KMS-11 (cell line): ENCODE measurements around the gene ZNF354C.

ENCODE experiments used
- H2AFZ ChIP-seq: fragments of 200-600 bp; sonication (generic); 2 replicates; pipeline ENCODE4 v1.6.1; 2016; ENCODE audit warnings: antibody characterized with exemption, mixed run types, low read depth
- H3K27ac ChIP-seq: fragments of 200-600 bp; sonication (generic); 2 replicates; pipeline ENCODE4 v1.6.1; 2016; ENCODE audit warnings: mild to moderate bottlenecking, mixed run types
- H3K27me3 ChIP-seq: fragments of 200-600 bp; sonication (generic); 2 replicates; pipeline ENCODE4 v1.6.1; 2017; ENCODE audit warnings: mild to moderate bottlenecking, low read depth, mixed run types, moderate library complexity; ENCODE audit not compliant: insufficient read depth
- H3K36me3 ChIP-seq: fragments of 200-600 bp; sonication (generic); 2 replicates; pipeline ENCODE4 v1.6.1; 2017; ENCODE audit warnings: mild to moderate bottlenecking, mixed run types; ENCODE audit not compliant: insufficient read depth
- H3K4me1 ChIP-seq: fragments of 200-600 bp; sonication (generic); 2 replicates; pipeline ENCODE4 v1.6.1; 2016; ENCODE audit warnings: mild to moderate bottlenecking, low read depth, mixed run types; ENCODE audit not compliant: poor library complexity, severe bottlenecking
- H3K4me2 ChIP-seq: fragments of 200-600 bp; sonication (generic); 2 replicates; pipeline ENCODE4 v1.7.0; 2016; ENCODE audit warnings: mild to moderate bottlenecking, mixed run types
- H3K4me3 ChIP-seq: fragments of 200-600 bp; sonication (generic); IDR thresholded peaks from 2 replicates; pipeline ENCODE4 v1.6.1; 2017; ENCODE audit warnings: low read depth, low read length, mixed read lengths; ENCODE audit not compliant: insufficient read depth
- H3K79me2 ChIP-seq: fragments of 200-600 bp; sonication (generic); 2 replicates; pipeline ENCODE4 v1.6.1; 2016; ENCODE audit warnings: low read depth, mixed run types; ENCODE audit not compliant: insufficient read depth
- H3K9ac ChIP-seq: fragments of 200-600 bp; sonication (generic); 2 replicates; pipeline ENCODE4 v1.6.1; 2016; ENCODE audit warnings: mild to moderate bottlenecking, mixed run types
- H4K20me1 ChIP-seq: fragments of 200-600 bp; sonication (generic); 2 replicates; pipeline ENCODE4 v1.6.1; 2016; ENCODE audit warnings: mild to moderate bottlenecking, mixed run types; ENCODE audit not compliant: insufficient read depth
- TF ChIP-seq, protein P1 (sequence below): fragments of 200-600 bp; sonication (generic); conservative IDR thresholded peaks from 2 replicates; pipeline ENCODE4 v1.6.1; 2017; ENCODE audit warnings: low read depth, mild to moderate bottlenecking, antibody characterized with exemption, low read length, moderate library complexity, mixed read lengths

ZNF354C gene

DNA sequence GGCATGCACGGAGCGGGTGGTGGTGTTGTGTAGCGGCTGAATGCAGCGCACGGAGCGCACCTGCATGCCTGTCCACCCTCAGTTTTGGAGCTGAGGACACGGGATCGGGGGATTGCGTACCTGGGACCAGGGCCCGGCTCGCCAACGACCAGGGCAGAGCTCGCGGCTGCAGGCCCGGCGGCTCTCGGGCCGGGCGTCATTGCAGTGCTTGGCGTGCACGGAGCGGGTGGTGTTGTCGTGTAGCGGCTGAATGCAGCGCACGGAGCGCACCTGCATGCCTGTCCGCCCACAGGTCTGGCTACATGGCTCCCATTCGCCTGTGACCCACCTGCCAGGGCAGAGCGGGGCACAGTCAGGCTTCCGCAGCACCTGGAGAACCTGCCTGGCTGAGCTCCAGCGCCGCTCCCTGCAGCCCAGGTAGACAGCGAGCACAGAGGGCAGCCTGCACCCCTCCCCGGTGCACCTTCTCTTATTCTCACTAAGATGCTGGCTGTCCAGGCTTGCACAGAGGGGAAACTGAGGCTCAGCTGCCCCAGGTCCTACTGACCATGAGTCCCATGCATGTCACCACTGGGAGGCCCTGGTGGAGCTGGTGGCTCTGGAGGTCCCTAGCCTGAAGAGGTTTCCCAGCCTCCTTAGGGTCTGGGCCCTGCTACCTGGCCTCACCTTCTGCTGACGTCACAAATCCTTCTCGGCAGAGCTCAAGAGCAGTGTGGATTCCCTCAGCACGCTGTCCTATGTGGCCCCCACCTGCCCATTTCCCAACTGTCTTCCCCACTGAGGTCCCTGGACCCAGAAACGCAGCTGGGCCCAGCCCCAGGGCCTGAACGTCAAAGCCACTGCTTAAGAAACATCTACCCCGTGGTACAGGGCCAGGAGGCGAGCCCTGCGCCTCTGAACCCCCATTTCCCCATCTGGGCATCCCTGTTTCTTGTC, 64.9 kb downstream of the ZNF354C start:
- Histone ChIP-seq H4K20me1 (no peaks in the 10 kb centered on the region), H3K36me3 (no peaks in the 10 kb centered on the region), H3K4me1 (no peaks in the 10 kb centered on the region), H3K27me3 (no peaks in the 10 kb centered on the region), H3K4me3 (no peak overlapping the region), H3K79me2 (no peaks in the 10 kb centered on the region), H3K9ac (no peak overlapping the region), H3K27ac (no peak overlapping the region), H2AFZ (no peak overlapping the region), H3K4me2 (no peak overlapping the region)
- TF ChIP-seq, protein P1, sequence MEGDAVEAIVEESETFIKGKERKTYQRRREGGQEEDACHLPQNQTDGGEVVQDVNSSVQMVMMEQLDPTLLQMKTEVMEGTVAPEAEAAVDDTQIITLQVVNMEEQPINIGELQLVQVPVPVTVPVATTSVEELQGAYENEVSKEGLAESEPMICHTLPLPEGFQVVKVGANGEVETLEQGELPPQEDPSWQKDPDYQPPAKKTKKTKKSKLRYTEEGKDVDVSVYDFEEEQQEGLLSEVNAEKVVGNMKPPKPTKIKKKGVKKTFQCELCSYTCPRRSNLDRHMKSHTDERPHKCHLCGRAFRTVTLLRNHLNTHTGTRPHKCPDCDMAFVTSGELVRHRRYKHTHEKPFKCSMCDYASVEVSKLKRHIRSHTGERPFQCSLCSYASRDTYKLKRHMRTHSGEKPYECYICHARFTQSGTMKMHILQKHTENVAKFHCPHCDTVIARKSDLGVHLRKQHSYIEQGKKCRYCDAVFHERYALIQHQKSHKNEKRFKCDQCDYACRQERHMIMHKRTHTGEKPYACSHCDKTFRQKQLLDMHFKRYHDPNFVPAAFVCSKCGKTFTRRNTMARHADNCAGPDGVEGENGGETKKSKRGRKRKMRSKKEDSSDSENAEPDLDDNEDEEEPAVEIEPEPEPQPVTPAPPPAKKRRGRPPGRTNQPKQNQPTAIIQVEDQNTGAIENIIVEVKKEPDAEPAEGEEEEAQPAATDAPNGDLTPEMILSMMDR: no peak

DNA sequence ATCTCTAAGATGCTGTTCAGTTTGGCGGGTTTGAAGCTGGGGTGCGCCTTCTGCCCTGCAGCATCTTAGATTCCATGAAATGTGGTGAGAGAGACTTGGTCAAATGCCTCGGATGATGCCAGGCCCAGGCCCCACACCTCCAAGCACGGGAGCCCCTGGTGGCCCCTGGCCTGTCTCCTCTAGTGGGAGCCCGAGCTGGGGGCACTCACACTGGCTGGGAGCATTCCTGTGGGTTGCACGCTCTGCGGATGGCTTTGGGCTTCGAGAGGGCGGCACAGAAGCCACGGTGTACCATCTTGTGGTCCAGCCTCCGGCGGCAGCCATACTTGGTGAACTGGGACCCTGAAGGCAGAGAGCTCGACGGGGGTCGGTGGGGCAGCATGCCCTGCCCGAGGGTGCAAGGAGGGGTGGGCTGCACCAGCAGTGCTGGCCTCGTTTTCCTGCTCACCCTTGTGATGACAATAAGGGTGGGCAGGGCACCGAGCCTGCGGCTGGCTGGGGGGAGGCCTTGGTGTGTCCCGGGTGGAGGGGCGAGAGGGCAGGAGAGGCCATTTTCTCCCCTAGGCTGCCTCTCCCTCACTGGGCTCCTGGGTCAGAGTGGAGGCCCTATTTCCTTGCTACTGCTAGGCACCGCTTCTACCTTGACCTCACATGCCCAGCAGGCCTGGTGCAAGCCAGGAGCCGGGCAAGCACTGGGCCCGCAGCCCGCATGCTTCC, 65.8 kb downstream of the ZNF354C start:
- TF ChIP-seq, protein P1: no peak
- Histone ChIP-seq H3K27me3 (no peaks in the 10 kb centered on the region), H3K36me3 (no peaks in the 10 kb centered on the region), H3K4me1 (no peaks in the 10 kb centered on the region), H3K4me2 (no peak overlapping the region), H3K79me2 (no peaks in the 10 kb centered on the region), H3K4me3 (no peak overlapping the region), H3K9ac (no peak overlapping the region), H2AFZ (no peak overlapping the region), H4K20me1 (no peaks in the 10 kb centered on the region), H3K27ac (no peak overlapping the region)

DNA sequence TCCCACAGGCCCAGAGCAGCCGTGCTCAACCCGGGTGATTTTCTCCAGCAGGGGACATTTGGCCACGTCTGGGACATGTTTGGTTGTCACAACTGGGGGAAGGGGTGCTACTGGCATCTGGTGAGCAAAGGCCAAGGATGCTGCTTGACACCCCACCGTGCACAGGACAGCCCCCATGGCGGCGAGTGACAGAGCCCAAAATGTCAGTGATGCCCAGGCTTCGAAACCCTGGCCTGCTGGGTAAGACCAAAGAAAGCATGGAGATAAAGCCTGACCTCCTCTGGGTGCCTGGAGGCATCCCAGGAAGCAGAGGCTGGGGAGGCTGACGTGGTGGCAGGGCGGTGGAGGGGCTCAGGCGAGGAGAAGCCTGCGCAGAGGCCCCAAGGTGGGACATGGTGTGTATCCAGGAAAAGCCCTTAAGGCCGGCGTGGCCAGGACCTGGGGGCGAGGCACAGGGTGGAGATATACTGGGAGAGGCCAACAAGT, 66.4 kb downstream of the ZNF354C start:
- H3K27ac ChIP-seq: no peak overlapping the region
- no peaks in the 10 kb centered on the region for H3K27me3 ChIP-seq
- no peaks in the 10 kb centered on the region for H3K79me2 ChIP-seq
- no peaks in the 10 kb centered on the region for H4K20me1 ChIP-seq
- H3K36me3 ChIP-seq: no peaks in the 10 kb centered on the region
- no peak overlapping the region for H3K4me2 ChIP-seq
- no peak overlapping the region for H3K9ac ChIP-seq
- H3K4me3 ChIP-seq: no peak overlapping the region
- no peak overlapping the region for H2AFZ ChIP-seq
- H3K4me1 ChIP-seq: no peaks in the 10 kb centered on the region
- TF ChIP-seq, protein P1: no peak

DNA sequence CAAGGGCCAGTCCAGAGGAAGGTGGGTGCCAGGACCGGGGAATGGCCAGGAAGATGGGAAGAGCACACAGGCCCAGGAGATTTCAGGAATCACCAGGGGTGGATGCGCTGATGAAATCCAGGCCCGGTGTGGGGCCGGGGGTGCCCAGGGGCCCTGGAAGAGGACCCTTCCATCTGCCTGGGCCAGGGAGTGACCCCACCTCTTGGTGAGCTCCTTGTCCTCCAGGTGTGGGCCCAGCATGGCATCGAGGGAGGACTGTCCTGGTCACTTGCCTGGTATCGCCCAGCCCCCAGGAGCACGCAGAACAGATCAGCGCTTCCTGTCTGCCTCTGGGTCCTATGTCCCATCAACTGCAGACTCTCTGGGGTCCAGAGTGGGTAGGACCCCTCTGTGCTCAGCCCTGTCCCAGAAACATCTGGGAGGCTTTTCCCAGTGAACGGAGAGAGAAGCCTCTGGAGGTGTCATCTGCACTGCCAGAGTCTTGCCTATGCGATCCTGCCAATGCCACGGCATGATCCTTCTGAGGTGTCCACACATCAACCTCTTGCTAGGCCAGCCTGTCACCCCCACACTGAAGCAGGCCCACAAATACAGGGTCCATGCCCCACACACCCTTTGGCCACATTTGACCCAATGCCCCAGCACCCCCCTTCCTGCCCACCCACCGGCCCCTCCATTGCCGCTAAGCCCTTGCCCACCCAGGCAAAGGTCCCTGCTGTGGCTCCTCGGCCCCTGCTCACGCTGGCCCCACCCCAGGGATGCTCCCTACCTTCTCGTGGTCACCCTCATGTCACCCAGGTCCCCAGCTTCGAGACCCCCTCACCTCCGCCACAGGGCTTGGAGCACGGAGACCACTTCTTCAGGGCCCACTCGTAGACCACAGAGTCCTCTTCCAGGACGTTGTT, 67.2 kb downstream of the ZNF354C start:
- Histone ChIP-seq H3K9ac (no peak overlapping the region), H3K36me3 (no peaks in the 10 kb centered on the region), H3K4me2 (no peak overlapping the region), H3K4me1 (no peaks in the 10 kb centered on the region), H3K27me3 (no peaks in the 10 kb centered on the region), H3K27ac (no peak overlapping the region), H3K4me3 (no peak overlapping the region), H4K20me1 (no peaks in the 10 kb centered on the region), H3K79me2 (no peaks in the 10 kb centered on the region), H2AFZ (no peak overlapping the region)
- TF ChIP-seq, protein P1: no peak
